GM21515 (cell line): ENCODE measurements around the gene WWOX.
"Not testable (repeated sequence)": the region's sequence is repeated elsewhere in the genome, so short reads cannot be mapped to it uniquely, and the experiment has no call there.

Experiments
- ATAC-seq: cut with Tn5 transposase; IDR thresholded peaks from one replicate; pipeline ENCODE4 v1.9.1; 2021; ENCODE audit not compliant: unreplicated experiment

WWOX gene

DNA sequence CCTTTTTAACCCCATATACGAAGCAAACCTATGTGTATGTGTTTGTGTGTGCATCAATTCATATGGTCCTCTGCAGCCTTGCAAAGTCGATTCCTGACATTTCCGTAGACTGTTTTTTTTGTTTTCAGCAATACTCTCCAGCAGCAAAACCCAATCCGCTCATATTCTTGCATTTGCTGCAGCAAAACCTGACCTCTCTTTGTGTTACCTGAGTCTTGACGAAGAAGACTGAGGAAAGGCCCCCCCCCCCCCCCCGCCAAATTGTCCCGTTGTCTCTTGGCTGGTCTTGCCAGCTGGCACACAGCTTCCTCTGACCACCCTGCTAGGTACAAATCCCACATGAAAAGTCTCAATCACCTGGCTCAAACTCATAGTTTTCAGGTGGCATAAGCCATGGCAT, 494.7 kb downstream of the WWOX start:
- ATAC-seq, result no peak

DNA sequence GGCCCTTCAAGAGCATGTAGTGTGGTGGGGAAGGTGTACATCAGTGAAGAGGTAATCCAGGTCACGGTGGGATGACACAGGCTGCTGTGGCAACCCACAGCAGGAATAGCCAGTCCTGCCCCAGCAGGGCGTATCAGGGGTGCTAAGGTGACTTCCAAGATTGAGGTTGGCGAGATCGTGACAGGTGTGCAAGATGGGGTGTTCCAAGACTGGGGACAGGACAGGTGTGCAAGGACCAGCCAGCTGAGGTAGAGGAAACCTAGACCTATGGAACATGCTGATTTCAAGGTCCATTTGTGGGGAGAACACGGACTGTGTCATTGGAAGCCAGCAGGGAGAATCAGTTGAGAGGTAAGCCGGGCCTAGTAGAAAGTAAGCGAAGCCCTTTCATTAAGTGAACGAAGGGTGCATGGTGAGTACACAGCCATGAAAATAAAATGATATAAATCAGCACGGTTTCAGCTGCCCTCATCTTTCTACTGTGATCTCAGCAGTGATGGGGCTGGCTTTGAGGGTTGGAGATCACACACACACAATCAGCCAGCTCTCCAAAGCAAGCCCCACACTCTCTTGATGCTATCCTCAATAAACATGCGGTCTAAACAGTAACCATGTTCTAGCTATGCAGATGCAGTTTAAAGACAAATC, 497.0 kb downstream of the WWOX start:
- no peak for ATAC-seq

DNA sequence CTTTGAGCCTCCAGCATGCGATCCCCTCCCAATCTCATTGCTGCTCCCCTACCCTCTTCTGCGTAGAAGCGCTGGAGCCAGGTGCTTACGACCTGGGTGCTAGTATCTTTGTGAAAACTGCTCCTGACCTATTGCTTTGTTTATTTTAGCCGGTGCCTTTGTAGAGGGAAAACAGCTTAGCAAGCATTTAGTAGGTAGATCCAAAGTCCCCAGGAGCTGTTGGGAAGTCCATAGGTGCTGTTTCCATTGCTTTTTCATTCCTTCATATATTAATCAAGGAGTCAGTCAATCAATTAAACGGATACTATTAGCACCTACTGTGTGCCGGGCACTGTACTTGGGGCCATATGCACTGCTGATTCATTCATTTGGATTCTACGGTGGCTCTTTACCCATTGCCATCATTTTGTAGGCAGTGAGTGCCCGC, 497.6 kb downstream of the WWOX start:
- ATAC-seq, result no peak

DNA sequence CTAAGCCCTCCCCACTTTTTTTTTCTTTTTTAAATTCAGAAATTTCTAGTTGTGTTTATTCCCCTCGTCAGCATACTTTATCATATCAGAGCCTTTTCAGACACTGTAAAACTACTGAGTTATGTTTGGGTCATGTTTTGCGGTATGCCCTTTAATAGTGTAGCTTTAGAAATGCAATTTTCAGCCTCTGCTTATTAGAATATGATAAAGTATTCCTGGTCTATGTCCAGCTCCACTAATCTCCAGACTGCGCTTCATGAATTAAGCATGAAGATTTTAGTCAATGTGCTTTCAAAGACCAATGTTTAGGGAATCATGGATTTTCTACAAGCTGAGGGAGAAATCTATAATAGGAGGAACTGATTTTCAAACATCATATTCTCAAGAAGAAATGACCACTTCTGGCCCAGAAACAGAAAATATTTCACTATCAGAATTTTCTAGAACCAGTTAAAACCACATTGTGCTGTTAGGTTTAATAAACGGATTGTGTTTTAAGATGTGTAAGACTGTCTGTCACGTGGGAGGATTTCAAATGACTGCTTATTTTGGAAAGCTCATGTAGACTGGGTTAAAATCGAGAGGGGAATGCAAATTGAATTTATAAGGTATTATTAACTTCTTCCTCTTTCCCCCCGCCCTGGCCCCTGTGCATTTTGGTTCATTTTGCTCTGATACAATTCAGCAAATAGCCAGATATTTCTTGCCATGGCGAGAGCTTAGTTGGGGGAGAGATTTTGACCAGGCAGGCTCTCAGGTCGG, 498.5 kb downstream of the WWOX start:
- no peak for ATAC-seq

DNA sequence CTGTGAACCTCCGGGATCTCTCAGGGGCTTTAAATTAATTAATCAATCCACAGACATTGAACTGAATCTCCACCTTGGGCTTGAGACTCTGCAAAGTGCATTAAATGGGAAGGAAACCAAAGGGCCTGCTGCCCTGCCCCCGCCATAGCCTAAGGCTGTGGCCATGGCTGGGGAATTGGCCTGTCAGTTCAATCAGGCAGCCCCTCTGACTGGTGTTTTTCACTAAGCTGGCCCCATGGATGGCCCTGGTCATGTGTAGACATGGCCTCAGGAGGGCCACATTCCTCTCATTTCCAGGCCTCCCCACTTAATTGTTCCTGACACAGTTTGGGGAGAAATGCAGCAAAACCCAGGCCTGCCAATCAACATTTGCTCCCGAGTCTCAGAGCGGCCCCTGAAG, 499.8 kb downstream of the WWOX start:
- no peak for ATAC-seq

DNA sequence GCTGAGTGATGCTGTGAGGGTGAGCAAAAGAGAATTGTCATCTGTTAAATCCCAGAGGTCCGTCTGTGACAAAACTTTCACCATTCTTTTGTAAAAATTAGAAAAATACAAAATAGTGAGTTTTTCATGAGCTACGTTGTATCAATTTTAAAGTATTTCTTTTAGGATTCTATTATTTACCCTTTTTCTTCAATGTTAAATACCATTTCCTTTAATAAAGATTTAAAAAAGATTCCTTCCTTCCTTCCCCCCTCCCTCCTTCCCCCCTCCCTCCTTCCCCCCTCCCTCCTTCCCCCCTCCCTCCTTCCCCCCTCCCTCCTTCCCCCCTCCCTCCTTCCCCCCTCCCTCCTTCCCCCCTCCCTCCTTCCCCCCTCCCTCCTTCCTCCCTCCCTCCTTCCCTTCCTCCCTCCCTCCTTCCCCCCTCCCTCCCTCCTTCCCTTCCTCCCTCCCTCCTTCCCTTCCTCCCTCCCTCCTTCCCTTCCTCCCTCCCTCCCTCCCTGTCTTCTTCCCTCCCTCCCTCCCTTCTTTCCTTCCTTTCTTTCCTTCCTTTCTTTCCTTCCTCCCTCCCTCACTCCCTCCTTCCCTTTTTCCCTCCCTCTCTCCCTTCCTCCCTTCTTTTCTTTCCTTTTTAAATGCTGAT, 505.1 kb downstream of the WWOX start:
- ATAC-seq, result not testable (repeated sequence)

DNA sequence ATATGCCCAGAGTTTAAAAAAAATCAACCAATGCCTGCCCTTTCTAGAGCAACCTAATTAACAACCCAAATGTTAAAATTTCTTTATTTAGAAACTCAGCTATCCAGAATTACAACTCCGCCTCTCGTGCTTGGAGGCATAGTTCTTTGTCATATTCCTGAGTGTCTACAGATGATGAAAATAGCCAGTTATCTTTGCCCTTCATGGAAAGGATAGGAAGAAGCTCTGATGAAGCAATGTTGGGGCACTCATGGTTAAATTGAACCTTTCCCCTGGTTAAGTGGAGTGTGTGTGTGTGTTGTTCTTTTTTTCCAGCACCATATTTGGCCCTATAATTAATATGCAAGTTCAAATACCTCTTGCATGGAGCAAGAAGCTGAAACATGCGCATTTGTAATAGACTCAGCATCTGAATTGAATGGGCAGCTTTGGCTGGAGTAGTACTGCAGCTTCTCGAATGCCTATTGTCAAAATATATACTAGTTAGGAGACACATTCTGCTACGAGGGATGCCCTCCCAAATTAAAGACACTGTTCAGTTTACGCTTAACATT, 506.2 kb downstream of the WWOX start:
- ATAC-seq, result no peak

DNA sequence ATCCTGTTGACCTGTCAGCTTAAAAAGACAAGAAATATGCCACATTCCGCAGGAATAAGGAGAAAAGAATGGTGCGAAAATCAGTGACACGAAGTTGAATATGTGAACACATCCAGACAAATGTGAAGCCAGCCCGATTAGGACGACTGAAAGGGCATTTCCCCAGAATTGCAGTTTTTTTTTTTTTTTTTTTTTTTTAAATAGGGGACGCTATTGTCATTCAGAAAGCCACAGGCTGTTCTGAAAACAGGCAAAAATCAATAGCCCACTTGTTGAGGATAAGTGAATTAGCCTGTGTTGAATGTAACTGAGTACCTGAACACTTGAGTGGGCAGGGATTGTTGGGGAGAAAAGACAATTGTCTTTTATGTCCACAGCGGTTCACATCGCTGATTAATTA, 507.1 kb downstream of the WWOX start:
- ATAC-seq, result no peak

DNA sequence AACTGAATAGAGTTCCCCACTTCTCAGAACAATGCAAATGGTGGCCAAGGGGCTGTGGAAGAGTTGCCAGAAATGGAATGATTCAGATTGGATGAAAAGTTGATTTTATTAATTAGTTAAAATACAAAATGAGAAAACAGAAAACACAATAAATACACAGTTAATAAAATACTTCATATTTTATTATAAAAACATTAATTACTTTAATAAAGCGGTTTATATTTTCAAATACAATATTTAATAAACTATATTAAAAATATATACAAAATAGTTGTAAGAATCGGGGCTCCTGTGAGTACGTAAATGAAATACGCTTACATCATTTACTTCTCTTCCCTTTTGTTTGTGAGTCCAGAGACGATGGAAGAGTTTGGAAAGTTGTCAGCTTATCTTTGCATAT, 507.6 kb downstream of the WWOX start:
- ATAC-seq, result no peak

DNA sequence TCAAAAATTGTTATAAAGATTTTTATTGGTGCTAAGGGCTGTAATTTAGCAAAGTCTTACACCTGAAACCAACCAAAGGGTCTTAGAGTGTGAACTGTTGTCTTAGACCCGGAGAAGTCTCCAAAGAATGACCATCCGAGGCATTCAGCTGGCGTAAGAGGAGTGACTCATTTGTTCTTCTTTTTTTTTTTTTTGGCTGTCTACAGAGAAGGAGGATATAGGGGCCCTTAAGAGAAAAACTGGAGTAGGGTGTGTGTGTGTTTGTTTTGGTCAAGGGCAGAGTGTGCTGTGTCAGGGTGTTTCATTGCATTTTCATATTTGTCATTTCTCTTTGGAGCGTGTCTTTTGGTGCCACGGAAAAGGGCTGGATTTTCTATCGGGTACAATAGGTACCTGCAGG, 508.0 kb downstream of the WWOX start:
- no peak for ATAC-seq

DNA sequence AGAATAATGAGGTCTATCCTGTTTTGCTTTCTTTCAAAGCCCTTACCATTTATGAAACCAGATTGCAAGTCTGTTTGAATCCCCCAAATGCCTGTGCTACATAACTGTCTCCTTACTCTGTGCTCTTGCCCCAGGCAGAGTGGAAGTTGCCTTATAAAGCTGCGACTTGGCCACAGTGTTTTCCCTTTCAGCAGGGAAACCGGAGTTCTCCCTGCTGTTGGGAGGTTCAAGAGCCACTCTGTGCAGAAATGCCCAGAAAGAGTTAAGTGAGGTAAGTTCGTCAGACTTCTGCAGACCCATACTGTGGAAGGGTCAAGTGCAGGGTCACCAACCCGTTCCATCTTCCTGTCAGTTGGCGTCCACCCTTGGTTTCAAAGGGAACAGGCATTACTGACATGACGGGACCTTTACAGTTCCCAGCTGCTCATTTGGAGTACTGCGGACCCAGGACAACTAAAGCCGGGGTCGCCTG, 508.9 kb downstream of the WWOX start:
- ATAC-seq, result no peak

DNA sequence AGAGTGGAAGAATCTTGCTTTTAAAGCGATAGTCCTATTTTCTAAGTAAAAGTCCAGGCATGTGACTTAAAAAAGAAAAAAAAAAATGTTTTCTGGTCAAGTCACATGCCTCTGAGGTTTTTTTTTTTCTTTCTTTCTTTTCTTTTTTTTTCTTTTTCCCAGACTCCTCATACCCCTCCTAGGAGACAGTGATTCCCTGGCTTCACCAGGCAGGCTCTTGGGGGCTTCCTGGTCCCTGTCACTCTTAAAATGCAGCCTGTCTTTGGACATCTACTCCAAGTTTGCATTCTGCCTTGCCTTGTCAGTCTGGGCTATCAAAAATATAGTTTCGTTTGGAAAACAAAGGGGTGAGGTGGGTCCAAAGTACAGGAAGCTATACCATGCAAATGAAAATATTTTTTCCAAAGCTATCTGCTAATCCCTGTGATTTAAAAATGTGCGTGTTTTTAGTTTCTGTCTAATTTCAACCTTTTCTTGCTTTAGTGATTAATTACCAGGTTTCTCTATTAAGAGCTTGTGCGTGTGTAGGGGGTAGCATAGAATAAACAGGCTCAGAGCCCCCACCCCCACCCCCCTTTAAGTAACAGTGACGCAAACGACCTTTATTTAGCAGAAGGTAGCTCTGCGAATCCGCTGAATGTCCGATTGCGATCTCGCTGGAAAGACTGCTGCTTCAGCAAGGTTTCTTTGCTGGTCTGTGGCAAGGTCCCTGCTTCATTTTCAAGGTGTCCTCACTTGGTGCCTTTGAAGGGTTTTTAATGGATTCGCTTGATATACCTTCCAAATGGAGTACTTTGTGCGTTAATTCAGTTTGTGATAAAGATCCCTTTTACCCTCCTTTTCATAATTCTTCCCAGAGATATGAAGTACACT, 510.2 kb downstream of the WWOX start:
- no peak for ATAC-seq

DNA sequence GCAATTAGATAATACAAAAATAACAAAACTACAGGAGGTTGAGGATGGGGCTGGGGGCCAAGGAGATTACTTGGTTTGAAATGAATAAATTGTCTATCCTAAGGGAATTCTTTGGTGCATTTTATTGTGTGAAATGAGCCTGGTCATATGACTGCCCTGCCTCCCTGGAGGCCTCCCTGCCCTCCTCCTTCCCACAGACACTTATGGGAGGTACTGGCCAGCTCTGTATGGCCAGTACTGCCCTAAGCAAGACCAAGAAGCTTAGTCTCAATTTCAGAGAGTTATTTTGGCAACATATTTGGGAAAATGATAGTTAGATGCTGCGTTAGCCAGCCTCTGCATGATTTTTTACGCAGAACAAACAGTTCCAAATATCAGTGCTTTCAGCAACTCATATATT, 511.9 kb downstream of the WWOX start:
- no peak for ATAC-seq

DNA sequence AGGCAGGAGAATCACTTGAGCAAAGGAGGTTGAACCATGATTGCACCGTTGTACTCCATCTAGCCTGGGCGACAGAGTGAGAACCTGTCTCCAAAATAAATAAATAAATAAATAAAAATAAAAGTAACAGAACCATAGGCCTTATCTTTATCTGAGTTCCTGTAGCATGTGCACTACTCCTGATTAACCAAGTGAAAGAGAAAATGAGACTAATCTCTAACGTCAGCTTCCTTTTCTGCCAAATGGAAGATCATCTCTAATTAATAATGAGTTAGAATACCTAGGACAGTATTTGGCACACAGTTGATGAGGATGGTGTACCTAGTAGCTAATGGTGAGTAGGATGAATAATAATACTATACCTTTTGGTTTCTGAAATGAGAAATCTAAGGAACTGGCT, 520.4 kb downstream of the WWOX start:
- ATAC-seq, result no peak

DNA sequence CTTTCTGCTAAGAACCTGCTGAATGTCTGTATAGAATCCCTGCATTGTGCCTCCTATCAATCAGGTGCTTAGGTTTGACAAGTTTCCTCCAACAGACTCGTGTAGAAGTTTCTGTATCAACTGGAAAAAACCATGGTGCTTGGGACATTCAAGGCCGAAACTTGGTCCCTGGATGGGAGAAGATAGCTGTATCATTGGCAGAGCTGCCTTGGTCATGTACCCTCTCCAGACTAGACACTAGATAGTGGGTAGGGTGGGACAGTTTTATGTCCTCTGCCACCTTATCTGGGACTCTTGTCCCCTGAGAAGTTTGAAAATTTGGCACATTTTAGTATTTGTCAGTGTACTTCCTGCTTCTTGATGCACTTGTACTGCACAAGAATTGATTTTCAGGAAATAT, 520.8 kb downstream of the WWOX start:
- no peak for ATAC-seq

DNA sequence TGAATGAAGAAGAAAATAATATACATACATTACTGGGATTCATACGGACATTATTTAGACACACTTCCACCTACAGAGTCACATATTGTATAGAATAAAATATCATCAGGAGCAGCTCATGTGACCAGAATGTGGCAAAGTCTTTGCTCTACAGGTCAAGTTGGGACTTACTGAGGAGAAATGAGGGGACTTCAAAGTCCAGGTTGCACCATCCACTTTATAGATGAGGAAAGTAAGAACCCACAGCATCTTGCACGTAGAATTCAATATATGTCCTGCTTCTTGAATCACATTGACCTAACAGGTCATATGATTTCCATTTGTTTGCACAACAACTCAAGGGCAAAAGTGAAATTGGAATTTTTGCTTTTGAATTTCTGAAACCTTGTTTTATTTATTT, 524.3 kb downstream of the WWOX start:
- no peak for ATAC-seq

DNA sequence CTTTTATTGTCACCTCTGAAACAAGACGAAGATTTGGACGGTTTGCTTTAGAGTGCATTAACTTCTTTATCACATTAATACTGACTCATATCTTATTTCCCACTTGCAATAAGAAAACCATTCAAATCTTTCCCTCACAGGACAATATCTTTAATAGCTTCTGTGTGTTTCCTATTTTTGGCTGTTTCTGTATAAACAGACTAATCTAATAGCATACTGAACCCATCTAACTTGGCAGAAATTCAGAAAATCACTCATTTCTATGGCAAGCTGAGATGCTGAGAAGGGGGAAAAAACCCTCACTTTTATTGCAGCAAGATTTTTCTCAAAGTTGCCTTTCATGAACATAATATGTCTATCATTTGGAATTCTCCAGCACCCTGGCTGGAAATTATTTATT, 524.9 kb downstream of the WWOX start:
- no peak for ATAC-seq

DNA sequence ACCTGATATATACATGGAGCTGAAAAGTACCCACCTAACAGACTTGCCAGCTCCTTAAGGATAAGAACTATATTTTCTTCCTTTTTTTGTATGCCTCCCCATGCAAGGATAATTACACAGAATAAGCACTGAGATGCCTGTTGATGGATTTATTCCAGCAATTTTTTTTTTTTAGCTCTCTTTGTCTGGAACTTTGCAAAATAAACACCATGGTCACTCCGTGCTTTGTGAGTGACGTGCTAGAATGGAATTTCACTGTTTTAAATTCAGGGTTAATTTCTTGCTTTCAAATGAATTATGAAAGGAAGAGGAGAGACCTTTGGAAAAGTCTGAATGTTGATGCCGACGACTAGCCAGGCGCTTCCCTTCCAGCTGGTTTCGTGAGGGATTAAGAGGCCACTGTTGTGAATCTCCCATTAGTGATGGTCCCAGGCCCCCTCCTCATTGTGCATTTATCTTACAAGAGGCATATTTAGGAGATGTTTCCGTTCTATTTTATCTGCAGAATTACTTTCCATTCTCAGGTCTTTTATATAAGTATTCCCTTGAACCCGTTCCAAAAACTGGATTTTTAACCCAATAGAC, 529.1 kb downstream of the WWOX start:
- no peak for ATAC-seq

DNA sequence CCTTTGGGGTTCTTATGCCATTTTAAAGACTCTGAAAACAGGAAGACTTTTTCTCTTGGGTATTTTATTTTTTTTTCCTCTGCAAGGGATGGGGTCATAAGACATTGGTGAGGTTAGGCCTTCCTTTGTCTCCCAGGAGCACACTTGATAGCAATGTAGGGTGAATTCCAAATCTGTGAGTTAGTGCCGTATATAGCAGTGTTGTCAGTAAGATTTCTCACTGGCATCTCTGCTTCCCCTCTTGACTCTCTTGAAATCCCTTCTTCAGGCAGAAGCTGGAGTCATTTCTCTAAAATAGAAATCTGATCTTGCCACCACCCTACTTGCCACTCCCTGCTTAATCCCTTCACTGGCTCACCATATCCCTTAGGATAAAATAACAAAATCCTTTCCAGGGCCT, 529.7 kb downstream of the WWOX start:
- ATAC-seq, result no peak

DNA sequence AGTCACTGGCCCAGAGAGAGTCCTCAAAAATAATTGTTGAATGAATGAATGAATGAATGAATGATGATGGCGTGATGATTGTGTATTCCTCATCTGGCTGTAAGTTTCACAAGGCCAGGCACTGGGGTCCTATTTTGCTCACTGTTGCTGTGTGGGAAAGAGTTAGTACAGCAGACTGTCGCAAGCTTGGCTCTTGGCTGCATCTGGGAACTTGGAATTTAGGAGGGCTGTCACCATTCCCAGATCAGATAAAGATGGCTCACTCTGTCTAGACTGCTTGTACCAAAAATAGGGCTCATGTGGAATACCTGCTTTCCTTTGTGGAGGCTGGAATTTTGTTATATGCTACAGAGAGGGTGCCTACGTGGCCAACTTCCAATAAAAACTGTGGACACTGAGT, 530.6 kb downstream of the WWOX start:
- ATAC-seq, result no peak

DNA sequence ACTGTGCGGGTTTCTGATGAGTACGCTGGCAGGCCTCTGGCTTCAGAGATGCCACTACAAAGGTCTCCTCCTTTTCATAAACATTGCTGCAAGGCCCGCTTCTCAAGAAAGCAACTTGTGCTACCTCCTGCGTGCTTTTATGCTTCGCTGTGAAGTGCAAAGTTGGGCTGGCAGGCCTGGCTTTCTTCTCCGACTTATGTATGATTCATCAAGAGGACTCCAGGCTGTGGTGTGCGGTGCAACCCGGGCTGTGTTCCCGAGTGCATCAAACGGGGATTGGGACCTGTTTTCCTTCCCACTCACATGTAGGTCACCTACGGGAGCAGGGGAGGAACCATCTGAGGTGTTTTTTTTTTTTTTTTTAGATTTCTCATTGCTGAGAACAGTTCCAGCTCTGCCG, 534.1 kb downstream of the WWOX start:
- ATAC-seq, result no peak
